Loucy (cell line): Measurements from ENCODE around the gene OR52E1.

Source experiments
- H2AFZ ChIP-seq: fragments of 200-600 bp; sonication (generic); 2 replicates; pipeline ENCODE4 v1.6.0; 2016; ENCODE audit warnings: antibody characterized with exemption, mild to moderate bottlenecking, low read length, moderate library complexity
- H3F3A ChIP-seq: fragments of 200-600 bp; 2 replicates; pipeline ENCODE4 v1.6.0; 2016; ENCODE audit warnings: antibody characterized with exemption, low read depth, mild to moderate bottlenecking
- H3K27me3 ChIP-seq: fragments of 200-600 bp; sonication (generic); 2 replicates; pipeline ENCODE4 v1.6.1; 2014; ENCODE audit warnings: low read length, mild to moderate bottlenecking; ENCODE audit not compliant: insufficient read depth, poor library complexity, severe bottlenecking
- H3K36me3 ChIP-seq: fragments of 200-600 bp; sonication (generic); 2 replicates; pipeline ENCODE4 v1.6.1; 2016; ENCODE audit warnings: low read length; ENCODE audit not compliant: insufficient read depth
- H3K4me1 ChIP-seq: fragments of 200-600 bp; sonication (generic); 2 replicates; pipeline ENCODE4 v1.5.1; 2014; ENCODE audit warnings: low read length, mild to moderate bottlenecking; ENCODE audit not compliant: insufficient read depth, poor library complexity, severe bottlenecking
- H3K4me2 ChIP-seq: fragments of 200-600 bp; sonication (generic); 2 replicates; pipeline ENCODE4 v1.6.0; 2014; ENCODE audit warnings: antibody characterized with exemption, low read length, low read depth, mild to moderate bottlenecking; ENCODE audit not compliant: poor library complexity, severe bottlenecking
- H3K4me3 ChIP-seq: fragments of 200-600 bp; sonication (generic); 2 replicates; pipeline ENCODE4 v1.5.1; 2014; ENCODE audit warnings: low read length, mild to moderate bottlenecking, mixed read lengths; ENCODE audit not compliant: poor library complexity, severe bottlenecking
- H3K79me2 ChIP-seq: fragments of 200-600 bp; sonication (generic); 2 replicates; pipeline ENCODE4 v1.6.1; 2014; ENCODE audit warnings: low read length; ENCODE audit not compliant: insufficient read depth
- H3K9ac ChIP-seq: fragments of 200-600 bp; sonication (generic); 2 replicates; pipeline ENCODE4 v1.6.0; 2014; ENCODE audit warnings: mild to moderate bottlenecking, low read depth, low read length, moderate library complexity; ENCODE audit not compliant: poor library complexity, severe bottlenecking
- H3K9me2 ChIP-seq: fragments of 200-600 bp; sonication (generic); replicated peaks from 2 replicates; pipeline ENCODE4 v1.6.1; 2016; ENCODE audit warnings: low read depth, low read length, mixed read lengths
- H3K9me3 ChIP-seq: fragments of 200-600 bp; sonication (generic); 2 replicates; pipeline ENCODE4 v1.6.1; 2014; ENCODE audit warnings: mild to moderate bottlenecking, antibody characterized with exemption, low read length, low read depth; ENCODE audit not compliant: insufficient read depth
- H4K20me1 ChIP-seq: fragments of 200-600 bp; sonication (generic); 2 replicates; pipeline ENCODE4 v1.6.0; 2014; ENCODE audit warnings: antibody characterized with exemption, low read length, mild to moderate bottlenecking; ENCODE audit not compliant: insufficient read depth, poor library complexity, severe bottlenecking
- EZH2phosphoT487 ChIP-seq: fragments of 200-600 bp; IDR thresholded peaks from 2 replicates; pipeline ENCODE4 v1.6.1; 2018; ENCODE audit warnings: antibody characterized with exemption, mild to moderate bottlenecking, moderate library complexity, borderline replicate concordance
- TF ChIP-seq, protein P1 (sequence below): fragments of 200-600 bp; sonication (generic); conservative IDR thresholded peaks from 2 replicates; pipeline ENCODE4 v1.5.1; 2014; ENCODE audit warnings: mild to moderate bottlenecking, antibody characterized with exemption, low read length

OR52E1 gene

DNA sequence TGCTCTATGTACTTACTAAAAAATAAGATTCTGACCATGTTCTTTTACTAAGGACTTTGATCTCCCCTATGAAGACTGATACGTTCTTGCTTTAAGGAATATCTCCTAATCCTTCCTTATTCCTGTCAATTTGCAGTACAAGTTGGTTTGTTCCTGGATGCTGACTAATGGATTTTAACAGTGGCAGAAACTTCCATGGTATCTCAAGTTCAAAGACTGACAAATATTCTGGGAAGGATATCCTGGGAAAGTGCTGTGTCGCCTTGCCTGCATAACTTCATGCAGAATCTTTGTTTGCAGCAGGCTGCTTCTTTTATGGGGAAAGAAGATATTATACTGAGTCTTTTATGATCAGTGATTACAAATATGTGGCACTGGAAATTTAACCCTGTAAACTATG lies 31.4 kb upstream of the OR52E1 start:
- no peak overlapping the region for H2AFZ ChIP-seq
- no peaks in the 10 kb centered on the region for H3K9me2 ChIP-seq
- H3K4me2 ChIP-seq = no peak overlapping the region
- no peaks in the 10 kb centered on the region for H3F3A ChIP-seq
- H3K9me3 ChIP-seq = no peaks in the 10 kb centered on the region
- no peak overlapping the region for H3K4me3 ChIP-seq
- TF ChIP-seq EZH2phosphoT487 = no peak
- TF ChIP-seq, protein P1, sequence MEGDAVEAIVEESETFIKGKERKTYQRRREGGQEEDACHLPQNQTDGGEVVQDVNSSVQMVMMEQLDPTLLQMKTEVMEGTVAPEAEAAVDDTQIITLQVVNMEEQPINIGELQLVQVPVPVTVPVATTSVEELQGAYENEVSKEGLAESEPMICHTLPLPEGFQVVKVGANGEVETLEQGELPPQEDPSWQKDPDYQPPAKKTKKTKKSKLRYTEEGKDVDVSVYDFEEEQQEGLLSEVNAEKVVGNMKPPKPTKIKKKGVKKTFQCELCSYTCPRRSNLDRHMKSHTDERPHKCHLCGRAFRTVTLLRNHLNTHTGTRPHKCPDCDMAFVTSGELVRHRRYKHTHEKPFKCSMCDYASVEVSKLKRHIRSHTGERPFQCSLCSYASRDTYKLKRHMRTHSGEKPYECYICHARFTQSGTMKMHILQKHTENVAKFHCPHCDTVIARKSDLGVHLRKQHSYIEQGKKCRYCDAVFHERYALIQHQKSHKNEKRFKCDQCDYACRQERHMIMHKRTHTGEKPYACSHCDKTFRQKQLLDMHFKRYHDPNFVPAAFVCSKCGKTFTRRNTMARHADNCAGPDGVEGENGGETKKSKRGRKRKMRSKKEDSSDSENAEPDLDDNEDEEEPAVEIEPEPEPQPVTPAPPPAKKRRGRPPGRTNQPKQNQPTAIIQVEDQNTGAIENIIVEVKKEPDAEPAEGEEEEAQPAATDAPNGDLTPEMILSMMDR = no peak
- H3K27me3 ChIP-seq = no peaks in the 10 kb centered on the region
- no peaks in the 10 kb centered on the region for H4K20me1 ChIP-seq
- H3K4me1 ChIP-seq = no peaks in the 10 kb centered on the region
- no peaks in the 10 kb centered on the region for H3K79me2 ChIP-seq
- H3K9ac ChIP-seq = no peak overlapping the region
- H3K36me3 ChIP-seq = no peaks in the 10 kb centered on the region

DNA sequence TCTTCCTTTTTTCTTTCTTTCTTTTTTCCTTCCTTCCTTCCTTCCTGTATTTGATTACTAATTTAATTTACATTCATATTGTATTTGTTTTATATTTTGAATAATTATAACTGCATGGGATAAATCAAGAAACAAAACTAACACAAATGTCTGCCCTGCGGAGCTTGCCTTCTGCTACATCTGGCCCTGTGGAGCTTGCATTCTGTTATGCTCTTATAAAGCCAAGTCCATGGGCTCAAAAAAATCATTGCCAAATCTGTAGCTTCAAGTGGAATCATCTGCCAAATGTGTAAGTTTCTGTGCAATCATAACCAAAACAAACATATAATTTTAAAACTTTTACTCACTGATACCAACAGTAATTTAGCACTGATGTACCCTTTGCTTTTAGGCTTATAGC lies 31.0 kb upstream of the OR52E1 start:
- TF ChIP-seq, protein P1 = no peak
- TF ChIP-seq EZH2phosphoT487 = no peak
- no peaks in the 10 kb centered on the region for H3K9me2 ChIP-seq
- H3K36me3 ChIP-seq = no peaks in the 10 kb centered on the region
- H3K79me2 ChIP-seq = no peaks in the 10 kb centered on the region
- H4K20me1 ChIP-seq = no peaks in the 10 kb centered on the region
- H3K9ac ChIP-seq = no peak overlapping the region
- no peaks in the 10 kb centered on the region for H3K9me3 ChIP-seq
- H3K4me3 ChIP-seq = no peak overlapping the region
- no peaks in the 10 kb centered on the region for H3K4me1 ChIP-seq
- H3K4me2 ChIP-seq = no peak overlapping the region
- H3K27me3 ChIP-seq = no peaks in the 10 kb centered on the region
- H3F3A ChIP-seq = no peaks in the 10 kb centered on the region
- H2AFZ ChIP-seq = no peak overlapping the region

DNA sequence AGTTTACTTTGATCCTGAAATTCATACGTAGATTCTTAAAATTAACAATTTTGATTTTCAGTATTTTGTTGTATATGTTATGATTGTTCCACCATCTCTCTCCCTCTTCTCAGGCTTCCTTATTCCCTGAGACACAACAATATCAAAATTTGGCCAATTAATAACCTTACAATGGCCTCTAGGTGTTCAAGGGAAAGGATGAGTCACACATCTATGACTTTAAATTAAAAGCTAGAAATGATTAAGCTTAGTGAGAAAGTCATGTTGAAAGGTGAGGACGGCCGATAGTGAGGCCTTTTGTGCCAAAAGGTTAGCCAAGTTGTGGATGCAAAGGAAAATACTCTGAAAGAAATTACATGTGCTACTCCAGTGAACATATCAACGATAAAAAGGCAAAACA lies 28.5 kb upstream of the OR52E1 start:
- no peak for TF ChIP-seq EZH2phosphoT487
- TF ChIP-seq, protein P1 = no peak

More for the DNA sequence above, 28.5 kb upstream of the OR52E1 start:
- H3K9me3 ChIP-seq = no peaks in the 10 kb centered on the region
- no peak overlapping the region for H3K4me2 ChIP-seq
- no peaks in the 10 kb centered on the region for H3F3A ChIP-seq
- no peak overlapping the region for H2AFZ ChIP-seq
- no peaks in the 10 kb centered on the region for H4K20me1 ChIP-seq
- no peak overlapping the region for H3K9ac ChIP-seq
- H3K36me3 ChIP-seq = no peaks in the 10 kb centered on the region
- no peaks in the 10 kb centered on the region for H3K4me1 ChIP-seq
- no peak overlapping the region for H3K4me3 ChIP-seq
- no peaks in the 10 kb centered on the region for H3K79me2 ChIP-seq
- H3K9me2 ChIP-seq = no peaks in the 10 kb centered on the region
- H3K27me3 ChIP-seq = no peaks in the 10 kb centered on the region
